Measurements from ENCODE around the gene LIPE.
A peak's percentile ranks its signal among the peaks of the same experiment; 100 is the strongest.

Gene LIPE

DNA sequence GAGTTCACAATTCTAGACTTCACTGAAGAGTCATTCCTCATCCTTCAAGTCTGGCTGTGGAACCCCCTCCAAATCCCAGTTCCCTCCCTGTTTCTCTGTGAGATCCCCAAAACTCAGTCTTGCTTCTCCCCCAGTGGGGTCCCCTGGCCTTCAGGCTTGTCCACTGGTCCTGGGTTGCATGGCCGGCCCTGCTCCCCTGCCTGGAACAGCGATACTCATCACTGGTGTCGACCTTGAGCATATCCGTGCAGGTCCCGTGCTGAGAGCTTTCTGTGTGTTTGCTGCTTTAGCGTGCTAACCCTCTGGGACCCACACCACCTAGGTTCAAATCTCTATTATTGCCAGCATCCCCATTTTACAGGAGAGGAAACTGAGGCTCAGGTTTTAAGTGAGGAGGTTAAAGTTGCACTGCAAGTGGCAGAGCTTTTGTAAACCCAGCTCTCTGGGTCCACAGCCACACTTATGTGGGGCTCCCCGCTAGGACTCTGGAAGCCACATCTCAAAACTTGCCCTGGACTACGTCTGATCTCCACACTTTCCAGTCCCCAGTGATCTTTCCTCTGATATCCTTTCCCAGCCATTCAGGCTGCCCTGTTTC, 15.5 kb downstream of the LIPE start:
- DNase-seq (ENCODE audit: low read depth): no peak

GRCh38 chr19:42410371-42410770, 16.8 kb downstream of the LIPE start:
- no peak for DNase-seq (ENCODE audit: low read depth)

GRCh38 chr19:42409477-42409876, 17.7 kb downstream of the LIPE start:
- no peak for DNase-seq (ENCODE audit: low read depth)

GRCh38 chr19:42407816-42408175, 19.4 kb downstream of the LIPE start:
- no peak for DNase-seq (ENCODE audit: low read depth)

- no peak for DNase-seq (ENCODE audit: low read depth)
Measured at GRCh38 chr19:42407085-42407815, 19.9 kb downstream of the LIPE start.

DNA sequence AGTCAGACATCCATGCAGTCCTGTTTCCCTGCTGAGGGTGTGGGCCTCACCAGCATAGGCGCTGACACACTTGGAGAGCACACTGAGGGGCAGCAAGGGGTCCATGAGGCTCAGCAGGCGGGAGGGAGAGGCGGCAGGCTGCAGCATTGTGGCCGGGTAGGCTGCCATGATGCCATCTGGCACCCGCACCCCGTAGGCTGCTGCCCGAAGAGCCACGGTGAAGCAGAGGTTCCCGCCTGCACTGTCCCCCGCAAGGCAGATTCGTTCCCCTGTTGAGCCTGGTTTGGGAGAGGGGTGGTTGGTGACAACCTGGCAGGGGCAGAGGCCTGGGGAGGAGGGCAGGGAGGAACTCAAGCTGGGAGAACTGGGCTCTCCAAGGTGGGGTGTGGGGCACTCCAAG, 21.1 kb downstream of the LIPE start:
- DNase-seq (ENCODE audit: low read depth): no peak

GRCh38 chr19:42403586-42403985, 23.6 kb downstream of the LIPE start:
- DNase-seq (ENCODE audit: low read depth): no peak

DNA sequence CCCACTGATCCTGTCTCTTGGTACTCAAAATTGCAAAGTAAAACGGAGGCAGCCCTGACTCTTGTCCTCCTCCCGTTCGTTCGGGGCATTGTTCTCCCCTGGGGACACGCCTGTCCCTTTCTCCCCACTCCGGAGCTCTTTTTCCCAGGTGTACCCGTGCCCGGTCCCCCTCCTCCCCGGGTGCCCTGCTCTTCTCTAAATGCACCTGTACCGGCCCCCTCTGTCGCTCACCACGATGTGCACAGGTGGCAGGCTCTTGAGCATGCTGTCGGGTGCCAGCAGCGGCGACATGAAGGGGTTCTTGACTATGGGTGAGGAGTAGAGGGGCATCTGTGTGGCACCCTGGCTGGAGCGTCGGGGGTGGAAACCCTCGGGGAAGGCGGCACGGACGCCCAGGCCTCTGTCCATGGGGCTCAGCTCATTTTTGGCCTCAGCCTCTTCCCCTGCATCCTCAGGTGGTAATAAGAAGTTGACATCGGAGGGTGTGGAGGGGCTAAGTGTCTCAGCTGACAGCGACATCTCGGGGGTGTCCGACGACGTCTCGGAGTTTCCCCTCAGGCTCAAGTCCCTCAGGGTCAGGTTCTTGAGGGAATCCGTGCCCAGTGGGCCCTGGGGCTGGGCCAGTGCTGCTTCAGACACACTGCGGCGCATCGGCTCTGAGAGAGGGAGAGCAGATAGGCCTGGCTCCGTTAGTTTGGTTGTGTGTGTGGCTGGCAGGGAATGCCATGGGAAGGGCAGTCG, 24.6 kb downstream of the LIPE start:
- DNase-seq (ENCODE audit: low read depth): no peak

DNA sequence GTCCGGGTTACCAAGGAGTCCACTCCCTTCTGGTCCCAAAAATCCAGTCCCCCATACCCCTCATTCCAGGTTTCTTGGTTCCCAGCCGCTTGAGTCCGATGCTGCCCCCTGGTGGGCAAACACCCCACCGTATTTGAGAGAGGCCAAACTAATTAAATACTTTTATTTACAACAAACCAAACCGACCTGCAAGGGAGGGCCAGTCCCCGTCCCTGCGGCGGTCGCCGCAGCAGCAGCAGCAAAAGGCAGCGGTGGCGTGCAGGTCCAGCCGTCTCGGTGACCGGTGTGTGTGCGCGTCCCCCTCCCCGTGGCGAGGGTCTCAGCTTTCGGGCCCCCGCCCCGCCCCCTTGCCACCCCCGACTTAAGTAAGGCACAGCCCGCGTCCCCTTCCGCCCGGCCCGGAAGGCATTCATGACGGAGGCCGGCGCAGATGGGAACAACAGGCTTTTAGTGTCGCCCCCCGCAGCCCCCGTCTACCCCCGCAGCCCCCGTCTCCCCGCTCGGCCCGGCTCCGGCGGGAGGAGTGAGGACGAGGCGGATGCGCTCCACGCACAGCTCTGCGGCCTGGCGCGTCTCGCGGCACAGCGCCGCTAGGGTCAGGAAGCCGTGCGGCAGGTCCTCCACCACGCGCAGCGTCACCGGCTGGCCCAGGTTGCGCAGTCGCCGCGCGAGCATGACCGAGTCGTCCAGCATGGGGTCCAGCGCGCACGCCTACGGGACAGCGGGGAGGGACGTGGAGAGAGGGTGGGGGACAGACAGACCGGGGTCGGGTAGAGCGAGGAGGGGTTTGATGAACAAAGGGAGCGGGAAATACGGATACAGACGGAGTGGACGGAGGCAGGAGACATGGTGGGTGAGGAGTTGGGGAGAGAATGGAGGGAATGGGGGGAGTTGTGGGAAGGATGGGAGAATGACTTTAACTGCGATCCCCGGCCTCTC, 25.6 kb downstream of the LIPE start:
- DNase-seq (ENCODE audit: low read depth): peak; percentile 53

DNA sequence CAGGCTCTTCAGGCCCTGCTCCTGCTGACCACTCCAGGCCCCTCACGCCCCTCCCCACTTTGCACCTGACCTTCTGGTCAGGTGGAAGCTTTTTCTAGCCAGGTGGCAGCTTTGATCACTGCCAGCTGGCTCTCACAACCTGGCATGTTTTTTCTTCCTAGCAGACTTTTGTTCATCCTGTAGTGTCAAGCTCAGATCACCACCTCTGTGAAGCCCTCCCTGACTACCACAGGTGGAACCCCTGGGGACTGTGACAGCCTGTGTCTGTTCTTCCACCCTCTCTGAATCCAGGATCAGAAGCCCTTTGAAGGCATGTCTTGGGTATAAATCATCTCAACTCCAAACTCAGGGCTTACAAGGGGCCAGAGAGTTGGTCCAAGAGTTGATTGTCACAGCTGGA, 26.8 kb downstream of the LIPE start:
- DNase-seq (ENCODE audit: low read depth): no peak

DNA sequence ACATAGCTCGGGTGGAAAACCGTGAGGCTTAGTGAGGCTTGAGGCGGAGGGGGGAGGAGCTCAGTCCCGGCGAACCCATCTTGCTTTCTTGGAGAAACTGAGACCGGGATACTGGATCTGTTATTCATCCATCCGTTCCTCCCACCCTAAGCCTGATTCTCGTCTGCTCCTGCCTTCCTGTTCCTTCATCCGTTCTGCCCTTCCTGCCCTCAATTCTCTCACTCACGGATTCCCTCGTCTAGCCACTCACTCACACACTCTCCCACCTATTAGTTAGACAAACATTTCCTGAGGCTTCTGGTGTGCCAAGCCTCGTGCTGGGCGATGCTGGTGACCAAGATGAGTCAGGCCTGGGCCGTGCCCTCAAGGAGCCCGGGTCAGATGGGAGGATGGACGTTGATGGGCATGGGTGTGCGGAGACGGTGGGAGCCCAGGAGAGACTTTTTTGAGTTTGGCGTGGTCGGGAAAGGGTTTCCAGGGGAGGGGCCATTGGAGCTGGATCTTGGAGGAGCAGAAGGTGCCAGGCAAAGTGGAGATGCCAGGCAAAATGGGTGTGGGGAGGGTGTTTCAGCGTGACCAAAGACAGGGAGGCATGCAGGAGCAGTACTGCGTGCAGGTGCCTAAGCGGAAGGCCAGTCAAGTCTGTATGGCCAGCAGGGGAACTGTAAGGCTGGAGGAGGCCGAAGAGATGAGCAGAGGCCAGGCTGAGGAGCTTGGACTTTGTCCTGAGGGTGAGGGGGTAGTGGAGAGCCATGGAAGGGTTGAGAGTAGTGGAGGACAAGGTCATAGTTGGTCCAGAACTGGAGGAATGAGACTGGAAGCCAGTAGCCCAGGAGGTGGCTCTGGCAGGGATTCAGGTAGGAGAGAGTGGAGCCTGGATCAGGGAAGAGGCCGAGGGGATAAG, 29.7 kb downstream of the LIPE start:
- DNase-seq (ENCODE audit: low read depth): no peak

DNA sequence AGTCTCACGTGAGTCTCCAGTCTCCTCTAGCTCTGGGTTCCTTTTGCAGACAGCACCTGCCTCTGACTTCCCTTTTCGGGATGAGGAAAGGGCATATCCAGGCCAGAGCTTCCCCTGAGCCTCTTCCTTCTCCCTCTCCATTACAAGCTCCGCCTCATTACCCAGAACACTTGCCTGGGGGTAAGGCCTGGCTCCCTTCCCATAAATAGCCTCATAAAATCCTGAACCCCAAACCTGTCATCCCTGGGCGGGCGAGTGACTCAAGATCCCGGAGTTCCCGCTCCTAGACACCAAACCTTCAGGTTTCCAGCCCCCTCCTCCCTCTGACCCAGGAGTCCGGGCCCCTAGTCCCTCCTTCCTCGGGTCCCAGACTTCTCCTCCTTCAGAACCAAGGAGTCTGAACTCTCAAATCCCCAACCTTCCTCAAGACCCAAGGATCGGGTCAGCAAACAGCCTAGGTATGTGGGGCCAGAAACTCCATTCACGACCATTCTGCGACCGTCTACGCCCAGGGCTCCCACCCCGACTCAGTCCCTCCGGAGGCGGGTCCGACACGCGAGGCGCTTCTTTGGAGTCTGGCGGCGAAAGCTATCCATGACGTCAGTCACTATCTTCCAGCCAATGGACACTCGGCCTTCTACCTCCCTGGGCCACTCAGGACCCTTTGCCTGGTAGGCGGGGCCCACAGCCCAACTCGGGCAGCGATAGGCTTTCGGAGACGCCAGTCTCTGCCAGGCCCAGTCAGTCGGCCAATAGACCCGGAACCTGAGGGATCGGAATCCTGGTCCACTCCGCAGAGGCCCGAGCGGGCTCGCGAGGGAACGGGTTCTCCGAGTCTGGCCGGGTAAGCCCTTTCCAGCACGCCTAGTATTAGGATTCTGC, 30.6 kb downstream of the LIPE start:
- peak; percentile 85 for DNase-seq (ENCODE audit: low read depth)

GRCh38 chr19:42394751-42395150, 32.4 kb downstream of the LIPE start:
- no peak for DNase-seq (ENCODE audit: low read depth)

GRCh38 chr19:42392165-42392564, 35.0 kb downstream of the LIPE start:
- no peak for DNase-seq (ENCODE audit: low read depth)

GRCh38 chr19:42389899-42390298, 37.3 kb downstream of the LIPE start, which contains the start of gene CNFN:
TSS of gene CNFN (minus strand) at chr19:42390297. CDS start at chr19:42389037, 1,260 bp downstream.
- DNase-seq (ENCODE audit: low read depth): no peak

- DNase-seq (ENCODE audit: low read depth): no peak
Measured at GRCh38 chr19:42388851-42389489, 38.2 kb downstream of the LIPE start.

- DNase-seq (ENCODE audit: low read depth): peak; percentile 41
Measured at GRCh38 chr19:42386974-42387707, 40.0 kb downstream of the LIPE start.

GRCh38 chr19:42380155-42380554, 47.0 kb downstream of the LIPE start:
- no peak for DNase-seq (ENCODE audit: low read depth)
